Umbilical cord (tissue), 2 donors: ENCODE measurements around the gene PFDN4. TPM values are rescaled to one million over a fixed set of nuclear protein-coding genes. Genes with fewer than 3 reads are reported as not detected.
"Not testable (repeated sequence)": the region's sequence is repeated elsewhere in the genome, so short reads cannot be mapped to it uniquely, and the experiment has no call there.

ENCODE experiments used
- DNase-seq: peaks from one replicate; pipeline ENCODE4 v3.0.0-alpha.2; 2015; ENCODE audit warnings: low spot score
- total RNA-seq: library from RNA; depleted of rRNA; stranded (reverse); fragments of >200 nt; gene quantifications from one replicate; pipeline ENCODE4 v1.2.3, GENCODE V29; 2014; ENCODE audit warnings: low replicate concordance; ENCODE audit not compliant: insufficient read depth

PFDN4 gene
- total RNA-seq, 1 donor from 2014 or later: 84.7 TPM

- no peak for DNase-seq
These were observed 15.9 kb downstream of the PFDN4 start for GRCh38 chr20:54223751-54224150.

GRCh38 chr20:54224642-54225041, 16.8 kb downstream of the PFDN4 start:
- DNase-seq: not testable (repeated sequence)

DNA sequence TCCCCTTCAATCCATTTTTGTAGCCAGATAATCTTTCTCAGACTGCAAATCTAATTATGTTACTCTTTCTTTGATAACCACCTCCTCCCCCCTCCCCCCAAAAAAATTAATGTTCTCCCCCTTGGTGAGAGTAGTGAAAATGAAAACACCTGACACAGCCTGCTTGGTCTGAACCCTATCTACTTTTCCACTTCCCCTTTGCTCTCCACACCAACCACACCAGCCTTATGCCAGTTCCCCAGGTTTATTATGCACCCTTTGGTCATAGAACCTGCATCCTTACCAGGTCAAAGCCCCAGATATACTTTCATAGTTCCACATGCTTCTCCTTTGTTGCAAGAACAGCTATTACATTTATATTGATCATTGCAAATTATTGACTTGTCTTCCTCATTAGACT, 19.4 kb downstream of the PFDN4 start:
- no peak for DNase-seq

GRCh38 chr20:54227751-54228150, 19.9 kb downstream of the PFDN4 start:
- no peak for DNase-seq

GRCh38 chr20:54228841-54229240, 21.0 kb downstream of the PFDN4 start:
- no peak for DNase-seq

DNA sequence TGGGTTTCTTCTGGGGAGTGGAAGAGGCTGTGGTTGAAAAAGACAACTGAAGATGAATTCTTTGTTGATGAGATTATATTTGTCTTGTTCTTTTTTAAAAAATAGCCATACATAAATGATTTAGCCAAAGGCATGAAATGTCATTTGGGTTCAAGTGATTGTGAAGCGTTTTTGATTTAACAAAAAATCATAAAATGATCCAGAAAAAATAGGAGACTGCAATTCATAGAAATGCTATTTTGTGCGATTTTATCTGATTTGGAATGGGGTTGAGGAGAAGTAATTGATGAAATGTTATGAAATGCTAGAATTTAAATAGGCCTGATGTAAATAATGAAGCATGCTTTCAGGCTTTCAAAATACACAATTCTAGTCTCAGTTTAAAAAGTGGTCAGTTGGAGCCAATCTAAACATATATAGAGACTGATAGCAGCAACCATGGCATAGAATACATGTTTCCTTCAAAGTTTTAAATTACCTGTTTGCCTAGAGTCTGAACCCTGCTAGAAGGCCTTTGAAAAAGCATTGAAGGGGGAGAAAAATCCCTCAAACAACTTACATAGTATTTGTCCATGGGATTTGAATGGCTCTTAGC, 21.8 kb downstream of the PFDN4 start:
- DNase-seq: no peak

GRCh38 chr20:54231036-54231435, 23.1 kb downstream of the PFDN4 start:
- DNase-seq: no peak

DNA sequence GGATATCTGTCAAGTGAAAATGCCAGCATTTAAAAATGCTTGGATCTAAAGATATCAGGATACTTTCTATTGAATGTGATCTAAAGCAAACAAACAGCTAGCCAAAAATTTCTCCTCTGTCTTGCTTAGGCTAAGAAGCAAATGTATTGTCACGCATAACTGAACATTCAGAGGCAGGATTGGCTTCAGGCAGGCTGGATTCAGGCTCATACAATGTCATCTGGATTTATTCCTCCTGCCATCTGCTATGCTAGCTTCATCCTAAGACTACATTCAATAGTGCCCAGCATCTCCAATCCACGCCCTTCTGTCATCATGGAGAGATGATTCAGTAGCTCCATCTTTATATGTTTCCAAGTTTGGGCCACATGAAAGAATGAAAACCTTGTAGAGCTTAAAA, 27.1 kb downstream of the PFDN4 start:
- no peak for DNase-seq

GRCh38 chr20:54237116-54237943, 29.4 kb downstream of the PFDN4 start:
- no peak for DNase-seq

DNA sequence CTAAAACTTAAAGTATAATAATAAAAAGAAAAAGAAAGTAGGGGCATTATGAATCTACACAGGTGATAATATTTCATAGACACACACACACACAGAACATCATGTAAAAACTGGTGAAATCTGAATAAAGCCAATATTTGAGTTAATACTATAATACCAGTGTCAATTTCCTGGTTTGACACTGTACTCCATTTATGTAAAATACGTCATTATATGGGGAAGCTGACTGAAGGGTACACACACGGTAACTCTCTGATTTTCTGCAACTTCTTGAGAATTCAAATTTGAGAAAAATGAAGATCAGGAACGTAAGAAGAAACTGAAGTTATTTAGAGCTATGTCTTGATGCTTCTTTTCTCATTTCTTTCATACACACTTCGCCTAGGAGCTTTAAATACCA, 36.2 kb downstream of the PFDN4 start:
- DNase-seq: no peak

- DNase-seq: not testable (repeated sequence)
These were observed 40.8 kb downstream of the PFDN4 start for GRCh38 chr20:54248705-54249104.

DNA sequence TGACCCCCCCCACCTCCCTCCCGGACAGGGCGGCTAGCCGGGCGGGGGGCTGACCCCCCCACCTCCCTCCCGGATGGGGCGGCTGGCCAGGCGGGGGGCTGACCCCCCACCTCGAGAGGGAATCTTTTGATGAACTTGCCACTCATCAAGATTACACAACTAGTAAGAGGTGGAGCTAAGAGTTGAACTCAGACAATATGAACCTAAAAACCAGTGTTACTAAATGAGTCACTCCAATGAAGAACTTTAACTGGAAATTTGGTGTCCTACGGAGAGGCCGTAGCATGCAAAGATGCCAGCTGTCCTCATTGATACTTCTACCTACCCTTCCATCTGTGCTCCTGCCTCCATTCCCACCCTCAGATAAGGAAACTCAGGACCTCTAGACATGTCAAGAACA, 42.8 kb downstream of the PFDN4 start:
- no peak for DNase-seq

DNA sequence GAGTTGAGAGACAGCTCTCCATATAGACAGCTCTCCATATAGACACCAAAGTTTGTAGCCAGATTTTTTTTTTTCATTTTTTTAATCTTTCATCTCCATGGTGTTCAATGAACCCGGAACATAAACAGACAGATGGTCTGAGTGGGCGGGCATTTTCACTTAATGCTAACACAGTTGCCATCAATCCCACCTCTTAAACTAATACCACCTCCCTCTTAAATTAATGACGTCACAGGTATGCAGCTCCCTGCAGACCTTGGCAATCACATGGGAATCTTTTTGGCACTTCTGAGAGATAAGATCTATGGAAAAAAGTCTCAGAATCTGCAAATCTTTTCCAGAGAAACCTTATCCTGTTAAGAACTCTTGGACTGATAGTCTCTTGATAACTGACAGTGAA, 43.2 kb downstream of the PFDN4 start:
- DNase-seq: no peak

GRCh38 chr20:54254596-54254995, 46.7 kb downstream of the PFDN4 start:
- DNase-seq: no peak

- no peak for DNase-seq
These were observed 47.3 kb downstream of the PFDN4 start for GRCh38 chr20:54255157-54255556.

GRCh38 chr20:54256202-54256601, 48.3 kb downstream of the PFDN4 start:
- no peak for DNase-seq

DNA sequence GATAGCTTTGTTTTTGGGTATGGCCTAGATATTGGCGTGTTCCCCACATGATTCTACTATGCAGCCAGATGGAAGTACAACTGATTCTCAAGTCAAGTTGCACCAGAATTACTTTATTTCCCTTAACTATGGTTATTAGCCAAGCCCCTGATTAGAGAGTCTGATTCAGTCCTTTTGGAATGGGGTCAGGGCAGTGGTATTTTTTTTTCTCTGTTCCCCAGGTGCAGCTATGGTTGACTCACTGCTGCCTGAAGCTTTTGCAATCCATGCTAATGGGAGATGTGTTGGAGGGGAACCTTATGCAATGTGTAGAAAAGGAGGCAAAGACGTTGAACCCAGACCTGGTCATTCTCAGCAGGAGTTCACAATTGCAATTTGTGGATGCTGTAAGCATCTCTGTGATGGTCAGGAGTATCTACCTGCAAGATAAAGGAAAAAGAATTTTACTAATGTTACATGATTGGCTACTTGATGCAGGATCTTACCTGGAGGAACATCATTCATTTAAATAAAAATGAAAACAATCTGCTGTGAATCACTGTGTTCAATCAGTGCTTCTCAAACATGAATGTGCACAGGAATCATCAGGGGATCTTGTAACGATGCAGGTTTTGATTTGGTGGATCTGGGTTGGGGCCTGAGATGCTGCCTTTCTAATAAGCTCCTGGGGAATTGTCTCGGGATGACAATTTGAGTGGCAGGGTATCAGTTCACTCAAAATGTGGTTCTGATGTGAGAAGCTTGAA, 49.4 kb downstream of the PFDN4 start:
- DNase-seq: no peak

DNA sequence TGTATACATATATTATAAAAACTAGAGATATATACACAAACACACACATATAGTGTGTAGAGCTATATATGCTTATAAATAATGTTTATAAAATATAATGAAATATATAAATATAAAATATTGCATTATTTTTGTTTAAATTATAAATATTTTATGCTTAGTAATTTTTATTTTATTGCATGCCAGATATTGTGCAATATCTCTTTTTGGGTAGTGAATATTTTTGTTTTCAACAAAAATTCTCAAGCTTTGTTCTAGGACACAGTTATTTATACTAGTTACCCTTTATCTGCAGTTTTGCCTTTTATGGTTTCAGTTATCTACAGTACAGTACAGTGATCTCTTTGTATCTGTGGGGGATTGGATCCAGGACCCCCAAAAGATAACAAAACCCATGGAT, 52.2 kb downstream of the PFDN4 start:
- no peak for DNase-seq

DNA sequence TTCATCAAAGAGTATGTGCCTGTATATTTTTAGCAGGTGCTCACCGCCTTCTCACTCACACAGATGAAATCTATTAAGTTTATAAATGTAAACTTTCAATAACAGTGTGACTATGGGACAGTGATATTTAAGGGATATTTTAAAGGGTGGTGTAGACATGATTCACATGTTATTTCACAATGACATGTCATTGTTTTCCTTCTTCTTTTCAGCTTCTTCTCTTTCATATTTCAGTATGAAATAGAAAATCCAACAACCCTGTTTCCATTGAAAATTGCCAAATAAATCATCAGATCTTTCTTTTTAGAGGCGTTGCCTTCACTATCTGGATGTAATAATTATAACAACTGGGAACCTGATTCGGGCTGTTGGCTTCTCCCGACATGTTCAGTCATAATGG, 54.8 kb downstream of the PFDN4 start:
- no peak for DNase-seq

DNA sequence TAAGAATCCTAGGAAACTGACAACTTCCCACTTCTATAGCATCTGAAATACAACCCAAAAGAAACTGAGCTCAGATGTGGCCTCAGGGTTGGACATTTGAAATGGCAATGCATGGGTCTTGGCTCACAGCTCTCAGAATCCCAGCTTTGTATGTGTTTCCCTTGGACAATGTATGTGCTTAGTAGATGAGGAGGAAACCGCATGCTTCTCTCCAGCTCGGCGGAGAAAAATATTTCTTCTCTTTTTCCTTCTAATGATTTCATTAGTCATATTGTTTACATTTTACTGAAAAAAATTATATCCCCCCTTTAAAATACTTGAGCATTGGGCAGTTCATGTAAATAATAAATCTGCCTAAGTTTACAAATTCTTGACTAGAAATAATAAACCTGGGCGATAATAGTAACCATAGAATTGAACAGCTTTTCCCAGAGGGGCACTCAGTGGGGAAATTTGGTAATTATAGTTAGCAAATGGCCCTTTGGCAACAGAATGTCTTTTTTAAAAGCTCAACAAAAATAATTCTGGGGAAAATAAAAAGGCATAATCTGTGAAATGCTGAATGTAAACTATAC, 55.3 kb downstream of the PFDN4 start:
- no peak for DNase-seq

DNA sequence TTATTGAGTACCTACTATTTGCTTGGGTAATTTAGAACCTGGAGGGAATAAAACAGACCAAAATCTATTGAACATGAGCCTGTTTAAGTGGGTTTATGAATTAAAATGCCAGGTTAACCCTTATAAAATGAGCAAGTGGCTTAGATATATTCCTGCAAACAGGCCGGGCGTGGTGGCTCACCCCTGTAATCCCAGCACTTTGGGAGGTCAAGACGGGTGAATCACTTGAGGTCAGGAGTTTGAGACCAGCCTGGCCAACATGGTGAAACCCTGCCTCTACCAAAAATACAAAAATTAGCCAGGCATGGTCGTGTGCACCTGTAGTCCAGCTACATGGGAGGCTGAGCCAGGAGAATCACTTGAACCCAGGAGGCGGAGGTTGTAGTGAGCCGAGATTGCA, 57.9 kb downstream of the PFDN4 start:
- not testable (repeated sequence) for DNase-seq

- no peak for DNase-seq
These were observed 59.0 kb downstream of the PFDN4 start for GRCh38 chr20:54266844-54267243.
